ENCODE measurements around the gene IQGAP3.
"Not testable (repeated sequence)": the region's sequence is repeated elsewhere in the genome, so short reads cannot be mapped to it uniquely, and the experiment has no call there.

The IQGAP3 gene

GRCh38 chr1:156577550-156577949, 5.2 kb upstream of the IQGAP3 start:
- in situ Hi-C loops (cut with MboI; ENCODE audit: low sequenced_read_pairs): no loop called here

- in situ Hi-C loops (cut with MboI; ENCODE audit: low sequenced_read_pairs): no loop called here
These were observed 1.8 kb upstream of the IQGAP3 start for GRCh38 chr1:156574039-156574633.

- in situ Hi-C loops (cut with MboI; ENCODE audit: low sequenced_read_pairs): no loop called here
These were observed 276 bp upstream of the IQGAP3 start for GRCh38 chr1:156572663-156573018.

GRCh38 chr1:156571261-156571852, 1.0 kb downstream of the IQGAP3 start:
- in situ Hi-C loops (cut with MboI; ENCODE audit: low sequenced_read_pairs): no loop called here

- in situ Hi-C loops (cut with MboI; ENCODE audit: low sequenced_read_pairs): no loop called here
These were observed 5.9 kb downstream of the IQGAP3 start for GRCh38 chr1:156566436-156566835.

GRCh38 chr1:156565519-156565918, 6.8 kb downstream of the IQGAP3 start:
- in situ Hi-C loops (cut with MboI; ENCODE audit: low sequenced_read_pairs): no loop called here

GRCh38 chr1:156560585-156561163, 11.7 kb downstream of the IQGAP3 start:
- in situ Hi-C loops (cut with MboI; ENCODE audit: low sequenced_read_pairs): no loop called here

GRCh38 chr1:156559797-156560385, 12.5 kb downstream of the IQGAP3 start:
- in situ Hi-C loops (cut with MboI; ENCODE audit: low sequenced_read_pairs): no loop called here

- in situ Hi-C loops (cut with MboI; ENCODE audit: low sequenced_read_pairs): no loop called here
These were observed 13.1 kb downstream of the IQGAP3 start for GRCh38 chr1:156559086-156559796.

- in situ Hi-C loops (cut with MboI; ENCODE audit: low sequenced_read_pairs): no loop called here
These were observed 16.0 kb downstream of the IQGAP3 start for GRCh38 chr1:156556354-156556753.

- in situ Hi-C loops (cut with MboI; ENCODE audit: low sequenced_read_pairs): no loop called here
These were observed 16.6 kb downstream of the IQGAP3 start for GRCh38 chr1:156555715-156556114.

GRCh38 chr1:156554971-156555370, 17.4 kb downstream of the IQGAP3 start:
- in situ Hi-C loops (cut with MboI; ENCODE audit: low sequenced_read_pairs): no loop called here

- in situ Hi-C loops (cut with MboI; ENCODE audit: low sequenced_read_pairs): no loop called here
These were observed 18.4 kb downstream of the IQGAP3 start for GRCh38 chr1:156553860-156554485.

GRCh38 chr1:156552937-156553336, 19.4 kb downstream of the IQGAP3 start:
- in situ Hi-C loops (cut with MboI; ENCODE audit: low sequenced_read_pairs): not testable (repeated sequence)

- in situ Hi-C loops (cut with MboI; ENCODE audit: low sequenced_read_pairs): no loop called here
These were observed 19.8 kb downstream of the IQGAP3 start for GRCh38 chr1:156552518-156552917.

GRCh38 chr1:156551869-156552268, 20.5 kb downstream of the IQGAP3 start:
- in situ Hi-C loops (cut with MboI; ENCODE audit: low sequenced_read_pairs): no loop called here

- in situ Hi-C loops (cut with MboI; ENCODE audit: low sequenced_read_pairs): no loop called here
These were observed 21.2 kb downstream of the IQGAP3 start for GRCh38 chr1:156551066-156551643.

- in situ Hi-C loops (cut with MboI; ENCODE audit: low sequenced_read_pairs): no loop called here
These were observed 22.0 kb downstream of the IQGAP3 start for GRCh38 chr1:156550346-156550745.

- in situ Hi-C loops (cut with MboI; ENCODE audit: low sequenced_read_pairs): no loop called here
These were observed 22.5 kb downstream of the IQGAP3 start for GRCh38 chr1:156549831-156550230.

GRCh38 chr1:156549390-156549789, 23.0 kb downstream of the IQGAP3 start:
- in situ Hi-C loops (cut with MboI; ENCODE audit: low sequenced_read_pairs): no loop called here

- in situ Hi-C loops (cut with MboI; ENCODE audit: low sequenced_read_pairs): no loop called here
These were observed 24.4 kb downstream of the IQGAP3 start for GRCh38 chr1:156547982-156548381.
